NCI-H2171 (cell line): ENCODE data around the gene INPP5D.
A peak's percentile ranks its signal among the peaks of the same experiment; 100 is the strongest.

Experiments
- DNase-seq: peaks from one replicate; lab custom pipeline; 2025; lab: John Stamatoyannopoulos, UW

The INPP5D gene

GRCh38 chr2:233209533-233210171, 149.5 kb downstream of the INPP5D start:
- no peak for DNase-seq

DNA sequence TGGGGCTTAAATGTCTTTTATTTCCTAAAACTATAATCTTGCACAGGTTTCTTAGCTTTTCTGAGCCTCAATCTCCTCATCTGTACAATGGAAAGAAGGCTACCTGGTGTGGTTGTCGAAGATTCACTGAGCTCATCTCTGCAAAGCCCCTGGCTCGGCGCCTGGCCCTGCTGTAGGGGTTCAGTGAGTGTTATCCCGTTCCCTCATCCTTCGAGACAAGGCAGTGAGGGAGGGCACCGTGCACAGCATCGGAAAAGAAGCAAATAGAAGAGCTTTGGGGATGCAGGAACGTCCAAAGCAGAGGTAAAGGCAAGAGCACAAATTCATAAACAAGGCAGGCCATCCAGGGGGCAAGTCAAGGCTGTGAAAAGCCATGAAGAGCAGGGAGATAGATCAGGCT, 150.1 kb downstream of the INPP5D start:
- no peak for DNase-seq

GRCh38 chr2:233210843-233211547, 150.9 kb downstream of the INPP5D start:
- no peak for DNase-seq

DNA sequence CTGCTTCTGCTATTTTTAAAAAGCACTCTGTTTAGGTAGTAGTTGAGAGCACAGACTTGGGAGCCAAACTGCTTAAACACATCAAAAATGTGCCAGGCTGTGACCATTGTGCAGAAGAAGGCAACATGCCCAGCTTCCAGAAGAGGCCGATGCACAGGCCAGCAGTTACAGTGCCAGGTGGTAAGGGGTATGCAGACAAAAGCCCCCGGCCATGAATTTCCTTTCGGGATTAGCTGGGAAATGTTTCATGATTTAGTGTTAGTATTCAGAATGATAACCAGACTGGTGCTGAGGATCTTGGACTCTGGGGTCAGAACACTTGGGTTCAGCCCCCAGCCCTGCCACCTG, 151.4 kb downstream of the INPP5D start:
- no peak for DNase-seq

DNA sequence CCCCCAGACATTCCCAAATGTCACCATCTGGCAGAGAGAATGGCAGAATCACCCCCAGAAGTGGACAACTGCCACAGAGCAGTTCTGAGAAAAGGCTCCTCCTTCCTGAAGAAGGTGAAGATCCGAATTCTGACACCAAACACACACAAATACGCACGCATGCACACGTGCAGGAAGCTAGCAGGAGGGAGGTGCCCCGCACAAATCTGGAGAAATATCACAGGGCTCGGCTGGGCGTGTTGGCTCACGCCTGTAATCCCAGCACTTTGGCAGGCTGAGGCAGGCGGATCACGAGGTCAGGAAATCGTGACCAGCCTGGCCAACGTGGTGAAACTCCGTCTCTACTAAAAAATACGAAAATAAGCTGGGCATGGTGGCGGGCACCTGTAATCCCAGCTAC, 152.9 kb downstream of the INPP5D start:
- no peak for DNase-seq

DNA sequence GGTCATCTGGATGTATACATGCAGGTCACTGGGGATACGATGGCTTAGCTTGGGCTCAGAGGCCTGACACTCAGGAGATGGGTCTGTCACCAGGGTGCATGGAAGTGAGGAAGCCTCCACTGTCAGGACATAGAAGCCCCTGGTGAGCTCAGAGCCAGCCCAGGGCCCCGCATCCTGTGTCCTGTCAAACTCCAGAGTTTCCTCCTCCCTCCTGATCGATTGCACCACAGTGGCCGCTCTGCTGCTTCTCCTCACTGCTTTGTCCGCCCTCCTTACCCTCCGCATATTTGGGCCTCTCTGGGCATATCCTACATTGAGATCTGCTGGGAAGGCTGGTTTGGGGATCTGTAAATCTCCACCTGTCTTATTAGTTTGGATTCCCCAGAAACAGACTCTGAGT, 153.8 kb downstream of the INPP5D start:
- DNase-seq = no peak

DNA sequence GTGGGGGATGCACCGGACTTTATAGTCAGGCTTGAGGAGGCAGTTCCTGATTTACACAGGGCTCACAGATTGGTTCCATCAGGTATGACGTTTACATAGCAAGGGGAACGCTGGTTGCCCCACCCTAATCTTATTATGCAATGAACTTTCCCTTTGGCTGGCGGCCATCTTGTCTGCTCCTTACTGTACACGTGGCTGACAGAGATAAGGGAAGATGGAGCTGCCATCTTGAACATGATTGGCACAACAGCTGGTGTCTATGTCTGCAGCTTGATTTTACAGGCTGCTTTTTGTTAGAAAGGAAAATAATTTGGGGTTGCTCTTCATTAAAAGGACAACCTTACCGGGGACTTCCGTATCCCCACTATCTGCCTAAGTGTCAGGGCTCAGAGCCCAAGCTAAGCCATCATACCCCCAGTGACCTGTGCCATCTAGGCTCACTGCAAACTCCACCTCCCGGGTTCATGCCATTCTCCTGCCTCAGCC, 157.8 kb downstream of the INPP5D start:
- DNase-seq = peak; percentile 20

DNA sequence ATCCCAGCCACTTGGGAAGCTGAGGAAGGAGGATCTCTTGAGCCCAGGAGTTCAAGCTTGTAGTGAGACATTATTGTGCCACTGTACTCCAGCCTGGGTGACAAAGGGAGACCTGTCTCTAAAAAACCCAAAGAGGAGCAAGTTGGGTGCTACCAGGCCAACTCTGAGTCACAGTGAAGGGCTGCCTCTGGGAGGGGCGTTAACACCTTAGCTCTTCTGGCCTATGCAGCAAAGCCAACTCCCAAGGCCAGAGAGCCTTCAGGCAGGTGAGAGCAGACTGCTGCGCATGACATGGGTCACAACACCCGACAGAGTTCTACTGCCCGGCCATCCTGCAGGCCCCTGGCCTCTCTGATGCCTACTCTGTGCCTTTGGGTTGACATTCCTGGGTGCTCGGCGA, 158.7 kb downstream of the INPP5D start:
- DNase-seq = no peak

GRCh38 chr2:233219848-233220247, 159.7 kb downstream of the INPP5D start:
- no peak for DNase-seq

- DNase-seq = no peak
Measured at GRCh38 chr2:233221378-233222063, 161.4 kb downstream of the INPP5D start.

- DNase-seq = no peak
Measured at GRCh38 chr2:233223059-233223894, 163.1 kb downstream of the INPP5D start.

DNA sequence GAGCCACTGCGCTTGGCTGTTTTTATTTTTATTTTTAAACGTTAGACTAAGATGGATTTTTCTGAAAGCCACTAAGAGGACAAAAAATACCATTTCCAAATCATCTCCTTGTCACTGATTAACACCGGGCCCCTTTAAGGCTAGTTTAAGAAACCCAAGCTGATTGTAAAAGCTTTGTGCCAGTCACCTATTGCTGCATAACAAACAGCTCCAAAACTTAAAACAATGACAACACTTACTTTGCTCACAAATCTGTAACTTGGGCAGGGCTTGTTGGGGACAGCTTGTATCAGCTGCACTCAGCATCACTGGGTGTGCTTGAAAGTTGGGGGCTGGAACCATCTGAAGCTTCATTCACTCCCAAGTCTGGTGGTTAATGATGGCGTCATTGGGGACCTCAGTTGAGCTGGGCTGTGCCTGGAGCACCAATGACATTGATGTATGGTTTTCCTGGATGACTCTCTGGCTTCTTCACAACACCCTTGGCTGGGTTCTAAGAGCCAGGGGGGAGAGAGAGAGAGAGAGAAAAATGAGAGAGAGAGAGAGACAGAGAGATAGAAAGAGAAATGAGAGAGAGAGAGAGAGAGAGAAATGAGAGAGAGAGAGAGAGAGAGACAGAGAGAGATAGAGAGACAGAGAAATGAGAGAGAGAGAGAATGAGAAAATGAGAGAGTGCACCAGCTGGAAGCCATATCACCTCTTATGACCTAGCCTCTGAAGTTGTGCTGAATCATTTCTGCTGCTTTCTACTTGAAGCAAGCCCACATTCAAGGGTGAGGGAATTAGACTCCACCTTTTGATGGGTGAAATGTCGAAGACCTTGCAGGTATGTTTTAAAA, 165.3 kb downstream of the INPP5D start:
- no peak for DNase-seq

DNA sequence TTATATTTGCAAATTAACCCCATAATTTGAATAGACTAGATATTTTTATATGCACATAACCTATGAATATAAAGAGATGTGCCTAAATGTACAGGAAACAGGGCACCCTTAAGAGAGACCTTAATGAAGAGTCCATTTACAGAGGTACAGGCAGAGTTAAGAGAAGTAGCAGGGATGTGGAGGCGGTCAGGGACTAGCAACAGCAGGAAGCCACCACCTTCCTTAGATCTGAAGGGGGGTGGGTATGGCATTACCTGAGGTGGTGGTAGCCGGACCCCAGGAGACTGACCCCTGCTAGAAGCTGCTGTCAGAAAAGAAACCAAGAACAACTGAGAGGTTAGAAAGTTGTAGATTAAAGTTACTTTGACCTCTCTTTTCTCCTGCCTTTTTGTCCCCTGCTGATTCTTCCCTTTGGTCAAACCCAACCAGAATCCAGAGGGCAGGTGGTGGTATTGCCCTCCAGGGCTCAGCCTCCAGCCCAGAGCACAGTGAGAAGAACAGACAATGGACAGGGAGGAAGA, 166.4 kb downstream of the INPP5D start:
- DNase-seq = no peak

GRCh38 chr2:233227346-233227978, 167.3 kb downstream of the INPP5D start:
- no peak for DNase-seq

GRCh38 chr2:233228376-233228775, 168.2 kb downstream of the INPP5D start:
- DNase-seq = no peak

DNA sequence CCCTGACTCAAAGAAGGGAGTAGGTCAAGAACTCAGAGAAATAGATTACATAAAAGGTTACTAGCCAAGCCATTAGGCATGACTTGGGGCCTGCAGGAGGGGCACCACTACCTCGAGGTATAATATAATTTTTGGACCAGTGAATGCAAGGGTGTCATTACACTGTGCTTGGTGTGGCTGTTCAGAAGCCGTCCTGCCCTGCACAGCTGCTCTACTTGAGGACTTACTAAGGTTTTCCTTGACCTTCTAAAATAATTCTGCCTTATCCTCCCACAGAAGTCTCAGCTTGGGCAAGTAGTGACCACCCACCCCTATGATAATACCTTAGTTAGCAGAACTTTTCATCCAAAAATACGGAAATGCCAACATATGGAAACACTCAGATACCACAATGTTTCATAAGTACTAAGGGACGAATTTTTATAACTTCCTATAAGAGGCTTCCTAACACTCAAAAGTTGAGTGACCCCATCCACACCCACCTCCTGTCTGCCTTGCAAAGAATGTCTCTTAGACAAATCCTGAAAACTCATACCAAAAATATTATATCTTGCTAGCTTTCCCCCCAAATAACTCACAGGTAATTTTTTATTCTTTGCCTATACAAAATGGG, 173.6 kb downstream of the INPP5D start:
- DNase-seq = no peak

DNA sequence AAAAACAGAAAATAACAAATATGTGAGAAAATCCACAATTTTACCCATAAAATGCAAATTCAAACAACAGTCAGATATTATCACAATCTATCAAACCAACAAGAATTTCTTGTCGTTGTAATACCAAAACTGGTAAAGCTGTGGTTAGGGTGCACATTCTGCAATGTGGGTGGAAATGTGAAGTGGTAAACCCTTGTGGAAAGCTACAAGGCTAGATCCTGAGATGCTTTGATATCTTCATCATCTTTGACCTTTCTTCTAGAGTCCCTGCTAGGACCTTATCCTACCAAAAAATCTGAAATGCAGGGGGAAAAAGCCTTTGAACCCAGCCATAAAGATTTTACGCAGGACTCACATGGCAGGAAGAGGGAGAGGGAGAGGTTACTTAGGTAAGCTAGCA, 174.1 kb downstream of the INPP5D start:
- DNase-seq = no peak

GRCh38 chr2:233234996-233235395, 174.9 kb downstream of the INPP5D start:
- no peak for DNase-seq

DNA sequence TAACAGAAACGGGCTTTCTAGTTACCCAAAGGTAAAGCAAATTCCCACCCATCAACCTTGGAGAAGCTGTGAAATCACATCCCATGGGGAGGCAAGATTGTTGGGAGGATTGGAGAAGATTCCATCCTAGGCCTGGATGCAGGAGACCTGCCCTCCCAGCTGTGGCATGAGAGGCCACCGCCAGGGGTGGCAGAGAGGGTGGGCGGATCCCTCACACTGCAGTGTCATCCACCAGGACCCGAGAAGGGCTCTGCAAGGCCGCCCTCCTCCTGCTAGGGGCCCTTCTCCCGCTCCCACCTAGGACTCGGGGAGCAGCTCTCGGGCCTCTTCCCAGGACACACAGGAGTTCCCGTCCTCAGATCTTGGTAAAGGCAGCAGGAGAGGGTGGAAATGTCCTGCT, 175.8 kb downstream of the INPP5D start:
- no peak for DNase-seq
